SH-SY5Y (cell line): Measurements from ENCODE around the gene TYMP.

Experiments
- GATA2 ChIP-seq: IDR thresholded peaks from 2 replicates; pipeline ENCODE4 v1.6.1; 2011; ENCODE audit warnings: mild to moderate bottlenecking, low read depth, low read length
- GATA3 ChIP-seq: IDR thresholded peaks from 2 replicates; pipeline ENCODE4 v1.6.1; 2011; ENCODE audit warnings: low read depth, mild to moderate bottlenecking, low read length, moderate library complexity

- TF ChIP-seq GATA2, result no peak
- TF ChIP-seq GATA3, result no peak
Observed at GRCh38 chr22:50542416-50542927, 12.7 kb upstream of the TYMP start.
